HUES6 (cell line): ENCODE measurements around the gene TM2D1.

Experiments used
- H3K27ac ChIP-seq: 2 replicates; pipeline ENCODE4 v1.7.0; 2013; ENCODE audit warnings: low read depth, mild to moderate bottlenecking, low read length, inconsistent platforms
- H3K27me3 ChIP-seq: 2 replicates; pipeline ENCODE4 v1.6.1; 2013; ENCODE audit warnings: low read length; ENCODE audit not compliant: control insufficient read depth, insufficient read depth
- H3K36me3 ChIP-seq: 2 replicates; pipeline ENCODE4 v1.6.1; 2013; ENCODE audit warnings: low read length; ENCODE audit not compliant: control insufficient read depth, insufficient read depth
- H3K4me1 ChIP-seq: 2 replicates; pipeline ENCODE4 v1.6.1; 2013; ENCODE audit warnings: low read length; ENCODE audit not compliant: control insufficient read depth, insufficient read depth
- H3K4me3 ChIP-seq: 2 replicates; pipeline ENCODE4 v1.5.1; 2013; ENCODE audit warnings: low read depth, low read length
- H3K9ac ChIP-seq: one replicate; pipeline ENCODE4 v1.6.1; 2013; ENCODE audit warnings: mild to moderate bottlenecking, low read length
- H3K9me3 ChIP-seq: 2 replicates; pipeline ENCODE4 v1.6.1; 2013; ENCODE audit warnings: low read depth, low read length; ENCODE audit not compliant: control insufficient read depth, insufficient read depth

The TM2D1 gene

DNA sequence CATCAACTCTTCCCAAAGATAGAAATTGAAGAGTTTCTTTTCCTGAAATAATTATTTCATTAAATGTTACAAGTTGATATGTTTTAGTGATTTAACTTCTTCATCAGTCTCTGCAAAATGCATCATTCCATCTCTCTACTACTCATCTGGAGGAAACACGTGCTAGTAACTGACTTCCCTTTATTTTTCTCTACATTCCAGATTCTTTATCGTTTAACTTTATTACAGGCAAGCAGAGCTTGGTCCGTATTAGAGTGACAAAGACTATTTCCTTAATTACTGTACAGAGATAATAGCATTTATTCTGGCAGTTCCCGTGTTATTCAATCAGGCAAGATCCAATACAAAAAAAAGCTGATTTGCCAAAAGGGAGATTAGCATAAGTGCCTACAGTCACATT lies 88.6 kb downstream of the TM2D1 start:
- Histone ChIP-seq H3K36me3 (no peaks in the 10 kb centered on the region), H3K4me3 (no peak overlapping the region), H3K9me3 (no peaks in the 10 kb centered on the region), H3K27ac (no peak overlapping the region), H3K4me1 (peaks cover 8% of the 10 kb centered on the region), H3K27me3 (no peaks in the 10 kb centered on the region; the same call in 1 of the 2 replicates), H3K9ac (no peak overlapping the region)

GRCh38 chr1:61635557-61635956 lies 89.4 kb downstream of the TM2D1 start:
- Histone ChIP-seq H3K27me3 (no peaks in the 10 kb centered on the region; the same call in 1 of the 2 replicates), H3K4me1 (peaks cover 7% of the 10 kb centered on the region; the same call in 1 of the 2 replicates), H3K36me3 (no peaks in the 10 kb centered on the region), H3K4me3 (no peak overlapping the region), H3K27ac (no peak overlapping the region), H3K9me3 (no peaks in the 10 kb centered on the region), H3K9ac (no peak overlapping the region)

DNA sequence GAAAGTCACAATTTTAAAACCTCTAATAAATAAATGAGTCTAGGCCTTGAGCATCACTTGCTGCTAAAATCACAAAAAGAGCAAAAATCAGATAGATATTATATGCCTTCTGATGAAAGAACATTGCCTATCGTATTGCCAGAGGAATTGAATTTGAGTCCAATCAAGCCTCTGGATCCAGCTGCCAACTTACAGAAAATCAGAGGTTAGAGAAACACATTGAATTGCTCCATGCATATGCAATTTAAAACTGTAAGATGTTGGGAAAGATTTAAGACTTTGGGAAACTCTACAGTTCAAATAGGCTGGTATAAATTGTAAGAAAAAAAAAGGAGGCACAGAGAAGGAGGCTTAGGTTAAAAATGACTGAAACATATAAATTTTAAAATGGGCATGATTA lies 93.5 kb downstream of the TM2D1 start:
- Histone ChIP-seq H3K9me3 (no peaks in the 10 kb centered on the region), H3K9ac (no peak overlapping the region), H3K27me3 (no peaks in the 10 kb centered on the region), H3K27ac (no peak overlapping the region), H3K36me3 (no peaks in the 10 kb centered on the region), H3K4me1 (peaks cover under 1% of the 10 kb centered on the region; the same call in 1 of the 2 replicates), H3K4me3 (no peak overlapping the region)
